ENCODE results near the gene BTNL9.
"Not testable (repeated sequence)": the region's sequence is repeated elsewhere in the genome, so short reads cannot be mapped to it uniquely, and the experiment has no call there.

The BTNL9 gene

DNA sequence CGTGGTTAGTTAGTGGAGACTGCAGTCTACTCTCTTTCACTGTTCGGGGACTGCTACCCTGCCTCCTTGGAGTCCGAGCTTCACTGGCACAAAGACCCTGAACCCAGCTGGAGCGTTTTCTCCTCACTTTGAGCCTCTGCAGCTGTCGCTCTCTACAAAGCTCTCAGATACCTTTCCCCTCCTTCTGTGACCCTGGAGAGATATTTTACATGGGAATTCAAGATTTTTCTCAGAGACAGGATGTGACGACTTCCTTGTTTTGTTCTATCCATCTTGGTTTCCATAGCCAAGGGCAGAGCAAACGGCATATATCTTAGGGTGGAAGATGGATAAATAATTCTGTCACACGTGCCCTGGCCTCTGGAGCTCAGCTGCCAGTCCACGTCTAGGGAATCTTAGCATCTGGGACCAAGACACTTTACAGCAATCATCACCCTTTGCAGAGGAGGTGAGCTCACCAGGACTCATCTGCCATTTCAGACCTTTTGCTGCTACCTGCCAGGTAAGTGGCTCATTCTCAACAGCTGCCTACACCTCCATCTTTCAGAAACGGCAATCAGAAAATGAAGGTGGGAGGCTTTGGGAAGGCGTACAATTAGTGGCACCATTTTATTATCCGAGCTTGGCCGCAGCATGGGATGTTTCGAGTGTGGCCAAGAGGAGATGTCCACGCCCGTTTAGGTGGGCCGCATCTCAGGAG lies at the start of gene BTNL9:
BTNL9 (plus strand) TSS at position 336 of the 700 bp plus-strand sequence. CDS start 5,224 bp downstream, outside the sequence.
- no peak for DNase-seq

DNA sequence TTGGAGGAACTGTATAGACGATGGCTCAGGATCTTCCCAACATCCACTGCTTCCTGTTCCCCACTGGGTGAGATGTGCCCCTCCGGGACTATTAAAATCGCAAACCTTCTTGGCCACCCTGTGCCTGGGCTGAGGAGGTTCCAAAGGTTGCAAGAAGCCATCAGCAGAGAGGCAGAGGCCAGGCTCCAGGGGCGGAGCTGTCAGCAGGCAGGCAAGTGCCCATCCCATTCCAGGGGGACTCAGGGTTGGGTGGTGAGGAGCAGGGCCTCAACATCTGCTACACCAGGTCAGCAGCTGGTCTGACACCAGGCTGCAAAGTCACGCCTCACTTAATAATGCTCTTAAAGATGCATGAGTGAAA lies 49.2 kb upstream of the BTNL9 start:
- DNase-seq = no peak

DNA sequence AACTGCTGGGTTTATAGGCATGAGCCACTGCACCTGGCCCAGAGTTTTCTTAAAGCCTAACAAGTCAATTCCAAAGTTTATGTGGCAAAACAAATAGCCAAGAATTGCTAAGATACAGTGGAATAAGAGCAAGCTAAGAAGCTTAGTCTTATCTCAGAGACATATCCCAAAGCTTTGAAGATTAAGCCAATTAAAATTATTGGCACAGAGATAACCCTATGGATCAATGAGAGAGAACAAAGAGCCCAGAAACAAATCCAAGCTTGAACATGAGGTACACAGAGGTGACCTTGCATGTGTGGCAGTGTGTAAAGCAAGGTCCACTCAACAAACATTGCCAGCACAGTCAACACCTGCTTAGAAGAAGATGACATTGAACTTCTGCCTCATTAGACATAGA lies 38.1 kb upstream of the BTNL9 start:
- no peak for DNase-seq

DNA sequence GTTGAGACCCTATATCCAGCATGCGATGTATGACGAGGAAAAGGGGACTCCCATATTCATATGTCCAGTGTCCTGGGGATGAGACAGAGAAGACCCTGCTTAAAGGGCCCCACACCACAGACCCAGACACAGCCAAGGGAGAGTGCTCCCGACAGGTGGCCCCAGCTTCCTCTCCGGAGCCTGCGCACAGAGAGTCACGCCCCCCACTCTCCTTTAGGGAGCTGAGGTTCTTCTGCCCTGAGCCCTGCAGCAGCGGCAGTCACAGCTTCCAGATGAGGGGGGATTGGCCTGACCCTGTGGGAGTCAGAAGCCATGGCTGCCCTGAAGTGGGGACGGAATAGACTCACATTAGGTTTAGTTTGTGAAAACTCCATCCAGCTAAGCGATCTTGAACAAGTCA lies 34.3 kb upstream of the BTNL9 start:
- DNase-seq = no peak

DNA sequence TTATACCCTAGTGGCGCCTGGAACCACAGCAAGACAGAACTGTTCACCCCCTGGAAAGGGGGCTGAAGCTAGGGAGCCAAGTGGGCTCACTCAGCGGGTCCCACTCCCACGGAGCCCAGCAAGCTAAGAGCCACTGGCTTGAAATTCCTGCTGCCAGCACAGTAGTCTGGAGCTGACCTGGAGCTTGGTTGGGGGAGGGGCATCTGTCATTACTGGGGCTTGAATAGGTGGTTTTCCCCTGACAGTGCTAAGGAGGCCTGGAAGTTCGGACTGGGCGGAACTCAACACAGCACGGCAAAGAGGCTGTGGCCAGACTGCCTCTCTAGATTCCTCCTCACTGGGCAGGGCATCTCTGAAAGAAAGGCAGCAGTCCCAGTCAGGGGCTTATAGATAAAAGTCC lies 31.9 kb upstream of the BTNL9 start:
- DNase-seq = no peak

DNA sequence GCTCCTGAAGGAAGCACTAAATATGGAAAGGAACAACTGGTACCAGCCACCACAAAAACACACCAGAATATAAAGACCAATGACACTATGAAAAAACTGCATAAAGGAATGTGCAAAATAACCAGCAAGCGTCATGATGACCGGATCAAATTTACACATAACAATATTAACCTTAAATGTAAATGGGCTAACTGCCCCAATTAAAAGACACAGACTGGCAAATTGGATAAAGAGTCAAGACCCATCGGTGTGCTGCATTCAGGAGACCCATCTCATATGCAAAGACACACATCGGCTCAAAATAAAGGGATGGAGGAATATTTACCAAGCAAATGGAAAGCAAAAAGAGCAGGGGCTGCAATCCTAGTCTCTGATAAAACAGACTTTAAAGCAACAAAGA lies 30.0 kb upstream of the BTNL9 start:
- DNase-seq = not testable (repeated sequence)

DNA sequence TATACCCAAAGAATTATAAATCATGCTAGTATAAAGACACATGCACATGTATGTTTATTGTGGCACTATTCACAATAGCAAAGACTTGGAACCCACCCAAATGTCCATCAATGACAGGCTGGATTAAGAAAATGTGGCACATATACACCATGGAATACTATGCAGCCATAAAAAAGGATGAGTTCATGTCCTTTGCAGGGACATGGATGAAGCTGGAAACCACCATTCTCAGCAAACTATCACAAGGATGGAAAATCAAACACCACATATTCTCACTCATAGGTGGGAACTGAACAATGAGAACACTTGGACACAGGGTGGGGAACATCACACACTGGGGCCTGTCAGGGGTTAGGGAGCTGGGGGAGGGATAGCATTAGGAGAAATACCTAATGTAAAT lies 25.4 kb upstream of the BTNL9 start:
- DNase-seq = not testable (repeated sequence)

DNA sequence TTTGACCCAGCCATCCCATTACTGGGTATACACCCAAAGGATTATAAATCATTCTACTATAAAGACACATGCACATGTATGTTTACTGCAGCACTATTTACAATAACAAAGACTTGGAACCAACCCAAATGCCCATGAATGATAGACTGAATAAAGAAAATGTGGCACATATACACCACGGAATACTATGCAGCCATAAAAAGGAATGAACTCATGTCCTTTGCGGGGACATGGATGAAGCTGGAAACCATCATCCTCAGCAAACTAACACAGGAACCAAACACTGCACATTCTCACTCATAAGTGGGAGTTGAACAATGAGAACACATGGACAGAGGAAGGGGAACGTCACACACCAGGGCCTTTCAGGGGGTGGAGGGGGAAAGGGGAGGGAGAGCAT lies 22.6 kb upstream of the BTNL9 start:
- DNase-seq = not testable (repeated sequence)

DNA sequence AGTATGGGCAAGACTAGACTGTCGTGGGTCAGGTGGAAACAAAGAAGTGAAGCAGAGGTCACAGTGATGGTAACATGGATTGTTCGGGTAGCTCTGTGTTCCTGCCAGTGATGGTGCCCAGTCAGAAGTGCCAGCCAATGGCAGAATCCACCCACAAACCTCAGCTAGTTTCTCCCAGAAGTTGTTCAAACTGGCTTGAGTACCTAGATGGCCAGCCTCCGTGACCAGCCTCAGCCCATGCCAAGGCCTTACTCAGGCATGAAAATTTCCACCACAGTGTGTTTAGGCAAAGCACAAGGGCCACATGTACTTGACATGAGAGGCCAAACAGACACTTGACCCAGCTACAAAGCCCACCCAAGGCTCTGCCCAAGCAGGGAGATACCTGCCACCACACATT lies 19.4 kb upstream of the BTNL9 start:
- DNase-seq = no peak

DNA sequence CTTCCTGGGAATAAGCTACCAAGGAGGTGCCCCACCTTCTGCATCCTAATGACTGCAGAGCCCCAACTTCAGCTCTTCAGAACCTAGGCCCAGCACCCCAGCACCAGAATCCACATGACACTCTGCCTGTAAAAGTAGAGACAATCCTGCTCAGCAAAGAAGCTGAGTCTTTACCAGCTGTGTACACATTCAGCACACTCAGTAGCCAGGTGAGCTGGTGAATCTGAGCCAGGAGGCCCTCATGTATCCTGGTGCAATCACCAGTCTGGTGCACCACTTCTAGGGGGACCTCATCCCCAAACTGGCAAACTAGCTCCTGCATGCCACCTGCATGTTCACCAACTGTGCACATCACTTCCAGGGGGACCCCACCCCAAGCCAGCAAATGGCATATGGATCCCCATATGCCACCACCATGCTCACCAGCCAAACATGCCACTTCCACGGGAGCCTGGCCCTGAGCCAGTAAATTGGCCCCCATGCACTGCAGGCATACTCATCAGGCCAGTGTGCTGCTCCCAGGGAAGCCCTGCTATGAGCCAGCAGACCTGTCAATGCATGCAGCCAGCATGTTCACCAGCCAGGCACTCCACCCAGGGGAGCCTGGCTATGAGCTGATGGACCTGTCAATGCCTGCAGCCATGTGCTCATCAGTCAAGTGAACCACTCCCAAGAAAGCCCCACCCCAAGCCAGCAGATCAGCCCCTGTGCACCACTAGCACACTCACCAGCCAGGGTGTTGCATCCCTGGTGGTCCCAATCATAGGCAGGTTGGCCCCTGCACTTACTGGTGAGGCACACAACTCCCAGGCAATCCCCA lies 15.6 kb upstream of the BTNL9 start:
- no peak for DNase-seq

DNA sequence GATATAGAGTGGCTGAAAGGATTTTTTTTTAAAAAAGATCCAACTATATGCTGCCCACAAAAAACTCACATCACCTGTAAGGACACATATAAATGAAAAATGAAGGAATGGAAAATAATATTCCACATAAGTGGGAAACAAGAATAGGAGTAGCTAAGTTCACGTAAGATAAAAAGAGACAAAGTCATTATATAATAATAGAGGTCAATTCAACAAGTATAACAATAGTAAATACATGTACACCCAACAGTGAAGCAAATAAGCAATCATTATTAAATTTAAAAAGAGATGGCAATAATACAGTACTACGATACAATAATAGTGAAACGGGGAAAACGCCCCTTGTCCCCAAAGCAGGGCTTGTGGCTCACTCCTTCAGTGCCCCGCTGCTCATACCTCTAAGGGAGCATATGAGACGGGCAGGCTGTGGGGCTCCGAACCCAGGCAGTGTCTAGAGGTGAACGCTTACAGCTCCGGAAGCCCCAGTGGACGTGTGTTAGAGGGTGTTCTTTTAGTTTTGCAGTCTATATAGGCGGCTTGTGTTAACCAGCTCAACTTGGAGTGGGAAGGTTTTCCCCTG lies 12.5 kb upstream of the BTNL9 start:
- DNase-seq = no peak

DNA sequence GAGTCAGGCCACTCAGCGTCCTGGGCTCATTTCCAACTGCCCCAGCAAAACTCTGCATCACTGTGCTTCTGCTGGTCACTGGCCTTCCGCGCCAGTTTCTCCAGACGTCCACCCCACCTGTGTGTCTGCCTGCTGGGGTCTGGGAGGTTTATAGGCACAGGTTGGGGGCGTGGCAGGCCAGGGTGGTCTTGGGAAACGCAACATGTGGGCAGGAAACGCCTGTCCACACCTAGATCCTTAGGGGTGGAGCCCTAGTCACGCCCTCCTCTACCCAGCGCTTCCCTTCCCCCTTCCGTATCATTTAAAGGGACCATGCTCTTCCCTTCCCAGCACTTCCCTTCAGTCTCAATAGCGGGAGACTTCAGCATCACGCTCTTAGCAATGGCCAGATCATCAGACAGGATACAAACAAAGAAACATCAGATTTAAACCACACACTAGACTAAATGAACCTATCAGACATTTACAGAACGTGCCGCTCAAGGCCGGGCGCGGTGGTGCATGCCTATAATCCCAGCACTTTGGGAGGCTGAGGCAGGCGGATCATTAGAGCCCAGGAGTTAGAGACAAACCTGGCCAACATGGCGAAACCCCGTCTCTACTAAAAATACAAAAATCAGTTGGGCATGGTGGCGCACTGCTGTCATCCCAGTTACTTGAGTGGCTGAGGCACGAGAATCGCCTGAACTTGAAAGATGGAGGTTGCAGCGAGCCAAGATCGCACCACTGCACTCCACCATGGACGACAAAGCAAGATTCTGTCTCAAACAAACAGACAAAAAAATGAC lies 11.8 kb upstream of the BTNL9 start:
- no peak for DNase-seq

DNA sequence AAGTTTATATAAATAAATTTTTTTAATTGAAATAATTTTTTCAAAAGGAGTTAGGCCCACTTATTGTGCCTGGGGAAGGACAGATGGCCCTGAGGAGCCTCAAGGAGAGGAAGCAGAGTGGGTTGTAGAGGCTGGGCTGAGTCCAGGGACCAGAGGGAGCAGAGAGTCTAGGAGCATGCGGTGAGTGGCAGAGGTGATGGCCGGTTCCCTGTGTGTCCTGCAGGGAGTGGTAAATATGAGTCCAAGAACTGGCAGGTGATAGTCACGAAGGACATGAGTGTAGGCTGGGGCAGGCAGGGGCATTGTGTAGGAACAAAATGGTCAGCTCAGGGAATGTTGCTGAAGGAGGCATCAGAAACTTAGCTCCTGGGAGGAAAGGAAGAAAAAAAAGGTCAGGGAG lies 8.3 kb upstream of the BTNL9 start:
- DNase-seq = no peak

DNA sequence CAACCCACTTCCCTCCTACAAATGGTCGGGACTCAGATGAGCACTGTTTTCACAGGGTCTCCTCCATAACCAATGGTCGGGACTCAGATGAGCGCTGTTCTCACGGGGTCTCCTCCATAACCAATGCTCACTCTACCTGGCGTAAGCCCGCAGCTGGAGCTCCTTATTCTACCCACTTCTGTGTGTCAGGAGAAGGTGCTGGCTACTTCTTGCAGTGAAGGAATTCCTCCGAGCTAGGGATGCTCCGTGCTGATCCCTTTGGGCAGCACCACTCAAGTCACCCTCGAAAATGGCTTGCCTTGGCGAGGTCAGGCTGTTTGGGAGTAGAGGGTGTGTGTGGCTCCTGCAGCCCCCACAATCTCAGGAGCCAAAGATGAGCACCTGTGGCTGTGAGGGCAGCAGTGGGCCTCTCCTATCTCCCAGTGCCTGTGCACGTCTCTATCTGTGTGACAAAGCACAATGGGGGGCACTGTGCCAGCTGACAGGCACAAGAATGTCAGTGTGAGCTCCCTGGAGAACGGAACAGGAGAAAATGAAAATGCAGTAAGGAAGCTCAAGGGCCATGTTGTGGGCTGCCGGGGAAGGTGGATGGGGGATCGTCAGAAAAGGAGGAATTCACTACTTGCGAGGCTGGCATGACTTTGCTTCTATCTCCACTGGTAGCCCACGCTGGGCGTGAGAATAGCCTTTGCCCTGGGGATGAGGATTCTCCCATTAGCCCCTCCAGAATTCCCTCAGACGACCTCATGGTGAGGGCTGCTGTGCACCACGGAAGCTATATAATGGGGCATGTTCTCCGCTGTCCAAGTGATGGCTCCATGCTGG lies 3.9 kb upstream of the BTNL9 start:
- no peak for DNase-seq

DNA sequence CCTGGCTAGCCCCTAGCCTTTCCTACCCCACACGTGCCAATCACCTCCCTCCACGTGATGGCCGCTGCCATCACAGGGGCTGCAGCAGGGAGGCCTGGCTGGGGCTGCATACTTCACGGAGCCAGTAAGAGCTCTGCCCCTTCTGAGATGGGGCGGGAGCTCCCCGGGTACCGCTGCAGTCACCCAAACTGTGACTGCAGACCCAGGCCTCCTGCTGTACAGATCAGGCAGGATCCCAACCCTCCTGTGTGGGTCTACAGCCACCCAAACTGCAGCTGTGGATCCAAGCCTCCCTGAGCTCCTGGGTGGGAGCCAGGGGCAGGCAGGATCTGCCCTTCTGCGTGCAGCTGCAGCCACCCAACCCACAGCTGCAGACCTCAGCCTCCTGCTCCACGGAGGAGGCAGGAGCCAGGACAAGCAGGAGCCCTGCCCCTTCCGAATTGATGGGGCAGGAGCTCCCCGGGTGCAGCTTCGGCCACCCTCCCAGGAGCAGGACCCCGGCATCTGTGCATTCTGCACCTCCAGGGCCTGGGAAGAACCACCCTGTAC lies 3.2 kb upstream of the BTNL9 start:
- no peak for DNase-seq

DNA sequence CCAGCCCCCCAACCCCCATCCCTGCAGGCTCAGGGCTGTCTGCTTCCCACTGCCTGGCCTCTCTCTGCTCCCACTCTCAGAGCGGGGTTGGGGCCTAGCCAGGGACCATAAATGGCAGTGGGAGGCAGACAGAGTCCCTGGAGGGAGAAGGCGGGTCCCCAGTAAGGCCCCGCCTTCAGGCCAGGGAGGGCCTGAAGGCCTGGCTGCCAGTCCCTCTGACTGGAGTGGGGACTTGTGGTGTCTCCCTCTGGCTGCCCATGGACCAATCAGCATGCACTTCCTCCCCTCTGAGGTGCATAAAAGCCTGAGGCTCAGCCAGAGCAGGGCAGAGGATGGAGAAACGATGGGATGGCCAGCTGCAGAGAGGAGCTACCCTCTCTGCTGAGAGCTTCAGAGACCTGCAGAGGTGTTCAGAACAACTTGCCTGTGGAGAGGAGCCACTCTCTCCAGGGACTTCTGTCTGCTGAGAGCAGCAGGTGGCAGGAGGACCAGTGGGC lies 2.7 kb upstream of the BTNL9 start:
- DNase-seq = no peak

DNA sequence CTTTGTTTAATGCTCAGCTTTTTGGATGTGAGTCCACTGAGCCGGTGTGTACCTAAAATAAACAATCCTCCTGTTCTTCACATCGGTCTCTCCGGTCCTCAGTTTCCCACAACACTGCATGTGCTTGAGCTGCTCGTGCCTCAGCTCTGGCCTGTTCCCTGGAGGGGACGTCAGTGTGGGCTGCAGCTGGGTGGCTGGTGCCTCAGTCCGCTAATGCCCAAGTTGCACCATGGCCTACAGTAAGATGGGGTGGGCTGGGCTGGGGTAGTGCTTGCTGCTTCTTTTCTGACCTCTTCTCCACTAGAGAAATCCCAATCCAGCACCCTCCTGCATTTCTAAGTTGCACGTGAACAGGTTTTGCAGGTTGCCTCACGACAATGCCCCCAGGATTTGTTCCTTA lies 595 bp upstream of the BTNL9 start:
- DNase-seq = no peak

DNA sequence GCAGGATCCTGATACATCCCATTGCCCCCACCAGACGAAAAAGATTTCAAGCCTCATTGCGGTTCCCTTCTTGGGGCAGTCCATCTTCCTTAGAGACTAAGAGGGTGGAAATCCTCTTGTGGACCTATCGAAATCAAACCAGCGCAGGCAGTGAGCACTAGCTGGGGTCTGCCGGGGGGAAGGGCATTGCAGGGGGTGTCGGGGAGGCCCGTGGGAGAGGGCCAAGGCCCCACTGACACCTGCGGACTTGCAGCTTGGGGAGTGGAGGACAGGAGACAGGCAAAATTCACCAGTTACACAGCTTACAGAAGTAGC lies 522 bp downstream of the BTNL9 start:
- DNase-seq = no peak

DNA sequence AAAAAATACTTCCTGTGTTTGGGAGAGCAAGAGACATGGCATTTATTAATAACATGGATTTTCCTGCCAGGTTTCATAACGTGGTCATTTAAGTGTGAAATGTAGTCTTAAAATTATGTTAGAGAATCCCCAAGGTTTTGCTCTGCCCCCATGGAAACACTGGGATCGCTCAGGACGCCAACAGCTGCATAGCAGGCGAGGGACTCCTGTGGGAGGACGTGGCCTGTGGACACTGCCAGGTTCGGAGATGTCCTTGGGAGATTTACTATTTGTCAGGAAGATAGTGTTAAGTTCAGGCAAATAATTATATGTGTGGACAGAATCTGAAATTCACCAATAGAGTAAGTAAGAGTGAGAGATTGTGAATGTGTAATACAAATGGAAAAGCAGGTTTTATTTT lies 977 bp downstream of the BTNL9 start:
- DNase-seq = no peak

DNA sequence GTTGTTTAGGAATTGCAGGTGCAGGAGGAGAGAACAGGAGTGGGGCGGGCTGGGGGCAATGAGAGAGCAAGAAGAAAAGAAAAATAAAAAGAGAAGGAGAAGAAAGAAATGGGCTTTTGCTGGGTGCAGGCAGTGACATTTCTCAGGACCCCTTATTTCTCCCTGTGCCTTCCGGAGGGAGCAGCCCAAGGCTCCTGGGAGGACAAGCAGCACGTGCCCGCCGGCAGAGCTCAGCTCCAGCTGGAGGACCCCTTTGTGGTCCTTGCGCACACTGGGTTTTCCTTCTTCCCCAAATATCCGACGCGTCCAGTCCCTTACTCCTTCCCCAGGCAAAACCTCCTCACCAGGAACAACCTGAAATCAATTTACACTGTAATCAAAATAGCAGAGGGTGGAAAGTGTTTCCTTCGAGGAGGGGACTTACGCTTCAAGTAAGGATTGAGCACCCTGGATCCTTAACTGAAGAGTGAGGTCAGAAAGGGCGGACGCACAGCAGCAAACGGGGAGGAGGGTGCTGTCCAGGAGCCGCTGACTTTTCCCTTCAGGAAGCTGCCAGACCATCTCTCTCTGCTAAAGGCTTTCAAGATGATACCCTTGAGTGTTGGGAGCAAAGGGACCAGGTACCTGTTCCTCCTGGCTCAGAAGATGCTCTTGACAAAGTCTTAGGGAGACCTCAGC lies 2.1 kb downstream of the BTNL9 start:
- DNase-seq = no peak

DNA sequence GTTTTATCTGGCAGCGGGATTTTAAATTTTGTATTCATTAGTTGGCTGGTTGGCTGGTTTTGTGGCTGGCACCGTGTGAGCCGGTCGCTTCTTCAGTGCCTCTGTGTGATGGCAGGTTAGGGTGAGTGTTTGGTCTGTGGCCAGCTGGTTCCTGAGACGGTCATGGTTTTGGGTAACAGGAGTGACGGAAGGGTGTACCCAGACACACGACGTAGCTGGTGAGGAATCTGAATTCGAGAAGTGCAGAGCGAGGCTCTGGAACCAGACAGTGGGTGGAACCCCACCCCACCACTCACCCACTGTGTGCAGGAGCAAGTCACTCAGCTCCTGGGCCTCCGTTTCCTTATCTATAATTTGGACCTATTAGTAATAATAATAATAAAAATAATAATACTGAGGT lies 2.7 kb downstream of the BTNL9 start:
- DNase-seq = no peak

Data from CD4-positive, alpha-beta T cell treated with Interleukin-17A for 4 hours (primary cell).